ENCODE measurements around the gene SLC29A3.

Gene SLC29A3

DNA sequence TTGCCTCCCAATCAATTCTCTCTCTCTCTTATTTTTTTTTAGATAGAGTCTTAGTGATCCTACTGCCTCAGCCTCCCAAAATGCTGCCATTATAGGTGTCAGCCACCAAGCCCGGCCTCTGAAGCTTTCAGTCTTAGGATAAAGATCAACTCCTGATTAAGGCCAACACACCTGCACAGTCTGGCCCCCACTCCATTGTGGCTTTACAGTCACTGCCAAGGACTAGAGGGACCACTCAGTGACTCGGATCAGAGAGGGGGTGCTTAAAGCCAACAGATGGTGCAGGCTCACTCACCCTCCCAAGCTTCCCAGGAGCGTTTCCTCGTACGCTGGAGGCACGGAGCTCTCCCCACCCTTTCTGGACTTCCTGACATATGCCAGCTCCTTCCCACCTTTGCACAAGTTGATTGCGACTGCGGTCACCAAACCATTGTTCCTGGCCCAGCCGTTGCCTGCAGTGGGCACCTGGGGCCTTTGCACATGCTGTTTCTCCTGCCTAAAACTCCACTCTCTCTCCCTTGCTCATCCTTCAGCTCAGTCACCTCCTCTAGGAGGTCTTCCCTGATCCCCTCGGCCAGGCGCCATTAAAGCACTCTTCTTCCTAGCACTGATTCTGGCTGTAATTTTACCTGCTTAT lies 76.0 kb downstream of the SLC29A3 start:
- Histone ChIP-seq H3K4me2 (ENCODE audit: low read length) (no peak overlapping the region), H3K4me3 (ENCODE audit: low read depth, low read length) (no peak overlapping the region), H3K79me2 (peaks cover 3% of the 10 kb centered on the region), H3K9ac (no peak overlapping the region), H3K9me3 (ENCODE audit: control insufficient read depth, low read length) (no peaks in the 10 kb centered on the region), H3K27ac (no peak overlapping the region), H2AFZ (no peak overlapping the region), H3K27me3 (ENCODE audit: control insufficient read depth, insufficient read depth, low read length) (no peaks in the 10 kb centered on the region), H3K36me3 (ENCODE audit: control insufficient read depth, insufficient read depth, low read length) (no peaks in the 10 kb centered on the region), H3K4me1 (peaks cover 9% of the 10 kb centered on the region)
- TF ChIP-seq, protein P1, sequence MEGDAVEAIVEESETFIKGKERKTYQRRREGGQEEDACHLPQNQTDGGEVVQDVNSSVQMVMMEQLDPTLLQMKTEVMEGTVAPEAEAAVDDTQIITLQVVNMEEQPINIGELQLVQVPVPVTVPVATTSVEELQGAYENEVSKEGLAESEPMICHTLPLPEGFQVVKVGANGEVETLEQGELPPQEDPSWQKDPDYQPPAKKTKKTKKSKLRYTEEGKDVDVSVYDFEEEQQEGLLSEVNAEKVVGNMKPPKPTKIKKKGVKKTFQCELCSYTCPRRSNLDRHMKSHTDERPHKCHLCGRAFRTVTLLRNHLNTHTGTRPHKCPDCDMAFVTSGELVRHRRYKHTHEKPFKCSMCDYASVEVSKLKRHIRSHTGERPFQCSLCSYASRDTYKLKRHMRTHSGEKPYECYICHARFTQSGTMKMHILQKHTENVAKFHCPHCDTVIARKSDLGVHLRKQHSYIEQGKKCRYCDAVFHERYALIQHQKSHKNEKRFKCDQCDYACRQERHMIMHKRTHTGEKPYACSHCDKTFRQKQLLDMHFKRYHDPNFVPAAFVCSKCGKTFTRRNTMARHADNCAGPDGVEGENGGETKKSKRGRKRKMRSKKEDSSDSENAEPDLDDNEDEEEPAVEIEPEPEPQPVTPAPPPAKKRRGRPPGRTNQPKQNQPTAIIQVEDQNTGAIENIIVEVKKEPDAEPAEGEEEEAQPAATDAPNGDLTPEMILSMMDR (IDR thresholded peaks at IDR 0.05) = no peak

DNA sequence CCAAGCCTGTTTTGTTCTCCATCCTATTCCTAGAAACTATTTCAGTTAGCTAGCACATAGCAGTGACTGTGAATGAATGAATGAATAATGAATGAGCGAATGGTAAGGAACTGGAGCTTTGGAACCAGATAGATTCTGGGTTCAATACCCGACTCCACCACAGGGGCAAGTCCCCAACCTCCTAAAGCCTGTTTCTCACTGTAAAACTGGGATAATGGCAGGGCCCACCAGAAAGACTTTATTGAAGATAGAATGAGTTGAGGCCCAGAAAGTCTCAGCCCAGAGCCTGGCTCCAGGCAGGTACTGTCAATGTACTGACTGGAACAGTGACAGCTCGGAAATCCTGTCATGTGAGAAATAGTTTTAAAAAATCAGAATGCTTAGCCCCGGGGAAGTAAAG lies 76.6 kb downstream of the SLC29A3 start:
- peaks cover 9% of the 10 kb centered on the region for H3K4me1 ChIP-seq
- no peaks in the 10 kb centered on the region for H3K27me3 ChIP-seq (ENCODE audit: control insufficient read depth, insufficient read depth, low read length)
- H3K79me2 ChIP-seq = peaks cover 3% of the 10 kb centered on the region
- peak overlapping the region; percentile 86 for H2AFZ ChIP-seq
- H3K27ac ChIP-seq = no peak overlapping the region
- no peaks in the 10 kb centered on the region for H3K9me3 ChIP-seq (ENCODE audit: control insufficient read depth, low read length)
- H3K4me2 ChIP-seq (ENCODE audit: low read length) = no peak overlapping the region
- no peak overlapping the region for H3K4me3 ChIP-seq (ENCODE audit: low read depth, low read length)
- H3K36me3 ChIP-seq (ENCODE audit: control insufficient read depth, insufficient read depth, low read length) = no peaks in the 10 kb centered on the region
- no peak overlapping the region for H3K9ac ChIP-seq
- TF ChIP-seq, protein P1 (IDR thresholded peaks at IDR 0.05) = no peak

DNA sequence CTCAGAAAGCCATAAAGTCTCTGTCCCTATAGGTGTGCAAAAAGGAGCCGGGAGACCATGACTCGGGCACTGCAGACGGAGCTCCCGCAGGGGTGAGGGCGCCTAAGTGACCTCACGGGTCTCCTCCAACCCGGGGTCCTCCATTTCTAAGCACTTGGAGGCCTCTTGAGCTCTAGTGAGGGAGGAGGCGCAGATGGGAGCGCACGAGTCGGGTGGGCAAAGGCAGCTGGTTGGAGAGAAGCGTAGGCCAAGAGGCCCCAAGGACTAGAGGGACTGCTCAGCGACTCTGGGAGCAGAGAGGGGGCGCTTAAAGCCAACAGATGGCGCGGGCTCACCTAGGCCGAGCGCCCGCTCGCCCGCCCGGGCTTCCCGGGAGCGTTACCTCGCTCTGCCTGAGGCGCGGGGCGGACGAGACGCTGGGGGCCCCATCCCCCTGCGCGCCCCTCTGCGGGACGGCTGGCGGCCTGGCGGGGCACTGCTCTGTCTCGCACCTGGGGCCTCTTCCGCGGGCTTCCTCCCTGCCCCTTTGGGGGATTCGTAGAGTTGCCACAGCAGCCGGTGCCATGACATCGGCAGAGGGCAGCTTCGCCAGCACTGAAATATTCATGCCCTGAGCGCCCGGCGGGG lies 77.1 kb downstream of the SLC29A3 start:
- Histone ChIP-seq H3K79me2 (peaks cover 3% of the 10 kb centered on the region), H3K27ac (peak overlapping the region; percentile 60), H3K9me3 (ENCODE audit: control insufficient read depth, low read length) (no peaks in the 10 kb centered on the region), H3K9ac (no peak overlapping the region), H3K4me2 (ENCODE audit: low read length) (peak overlapping the region; percentile 93), H2AFZ (peak overlapping the region; percentile 86), H3K36me3 (ENCODE audit: control insufficient read depth, insufficient read depth, low read length) (no peaks in the 10 kb centered on the region), H3K27me3 (ENCODE audit: control insufficient read depth, insufficient read depth, low read length) (no peaks in the 10 kb centered on the region), H3K4me1 (peaks cover 9% of the 10 kb centered on the region), H3K4me3 (ENCODE audit: low read depth, low read length) (peak overlapping the region; percentile 57)
- TF ChIP-seq, protein P1 (IDR thresholded peaks at IDR 0.05) = peak; percentile 72

DNA sequence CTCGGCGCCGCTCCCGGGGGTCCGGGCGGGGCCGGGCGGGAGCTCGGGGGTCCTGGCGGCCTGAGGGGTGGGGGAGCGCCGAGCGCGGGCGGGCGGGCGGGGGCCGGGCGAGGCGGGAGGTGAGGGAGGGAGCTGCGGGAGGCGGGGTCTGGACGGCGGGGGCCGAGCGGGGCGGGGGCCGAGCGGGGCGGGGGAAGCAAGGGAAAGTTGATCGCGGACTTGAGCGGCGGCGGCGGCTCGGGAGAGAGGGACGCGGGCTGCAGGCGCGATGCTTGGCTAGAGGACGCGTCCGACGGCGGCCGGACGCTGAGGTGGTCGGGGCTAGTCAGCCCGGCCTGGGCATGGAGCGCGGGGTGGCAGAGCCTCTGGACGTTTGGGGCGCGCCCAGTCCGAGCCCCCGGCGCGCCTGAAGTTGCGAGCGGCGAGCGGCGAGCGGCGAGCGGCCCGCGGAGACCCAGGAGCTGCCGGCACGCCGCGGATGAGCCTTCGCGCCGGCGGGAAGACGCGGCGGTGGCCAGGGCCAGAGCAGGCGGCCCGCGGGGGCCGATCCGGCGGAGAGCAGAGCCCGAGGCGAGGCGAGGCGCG lies 77.7 kb downstream of the SLC29A3 start, which contains the start of gene CDH23:
CDH23 (plus strand) TSS at position 210 of the 585 bp plus-strand sequence. CDS start 42,912 bp downstream, outside the sequence.
- Histone ChIP-seq H3K27me3 (ENCODE audit: control insufficient read depth, insufficient read depth, low read length) (no peaks in the 10 kb centered on the region), H3K4me2 (ENCODE audit: low read length) (peak within 1 kb of the TSS; percentile 93), H3K36me3 (ENCODE audit: control insufficient read depth, insufficient read depth, low read length) (no peaks in the 10 kb centered on the region), H3K4me1 (peaks cover 9% of the 10 kb centered on the region), H3K27ac (peak within 1 kb of the TSS; percentile 60), H3K4me3 (ENCODE audit: low read depth, low read length) (peak within 1 kb of the TSS; percentile 57), H3K79me2 (peaks cover 3% of the 10 kb centered on the region), H2AFZ (peak within 1 kb of the TSS; percentile 86), H3K9me3 (ENCODE audit: control insufficient read depth, low read length) (no peaks in the 10 kb centered on the region), H3K9ac (no peak within 1 kb of the TSS)
- TF ChIP-seq, protein P1 (IDR thresholded peaks at IDR 0.05) = no peak
